GM06990 (cell line): ENCODE results near the gene CHN2.

Experiments used
- DNase-seq: peaks from one replicate; pipeline ENCODE4 v3.0.0-alpha.2; 2011; ENCODE audit not compliant: insufficient read length; ENCODE audit errors: extremely low read depth
- H3K27me3 ChIP-seq: replicated peaks from 2 replicates; pipeline ENCODE4 v1.6.0; 2011; ENCODE audit warnings: low read length; ENCODE audit not compliant: control insufficient read depth, insufficient read depth
- H3K36me3 ChIP-seq: 2 replicates; pipeline ENCODE4 v1.5.1; 2011; ENCODE audit warnings: low read length; ENCODE audit not compliant: control insufficient read depth, insufficient read depth
- H3K4me3 ChIP-seq: replicated peaks from 2 replicates; pipeline ENCODE4 v1.5.1; 2011; ENCODE audit warnings: low read depth, mild to moderate bottlenecking, control low read depth, low read length
- CTCF ChIP-seq: IDR thresholded peaks from 2 replicates; pipeline ENCODE4 v1.5.1; 2011; ENCODE audit warnings: low read length, control low read depth, mild to moderate bottlenecking, inconsistent platforms; ENCODE audit not compliant: insufficient read depth, poor library complexity, severe bottlenecking

The CHN2 gene

DNA sequence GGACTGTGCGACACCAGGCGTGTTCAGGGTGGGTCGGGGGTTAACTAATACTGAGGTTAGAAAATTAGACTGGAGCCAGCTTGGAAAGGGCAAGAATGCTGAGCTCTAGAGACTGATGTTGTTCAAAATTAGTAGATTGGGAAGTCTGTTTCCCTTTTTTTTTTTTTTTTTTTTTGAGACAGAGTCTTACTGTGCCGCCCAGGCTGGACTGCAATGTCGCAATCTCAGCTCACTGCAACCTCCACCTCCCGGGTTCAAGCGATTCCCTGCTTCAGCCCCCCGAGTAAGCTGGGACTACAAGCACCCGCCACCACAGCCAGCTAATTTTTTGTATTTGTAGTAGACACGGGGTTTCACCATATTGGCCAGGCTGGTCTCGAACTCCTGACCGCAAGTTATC, 45.5 kb upstream of the CHN2 start:
- no peaks in the 10 kb centered on the region; the same call in 1 of the 2 replicates for H3K27me3 ChIP-seq
- H3K4me3 ChIP-seq = no peak overlapping the region
- no peaks in the 10 kb centered on the region for H3K36me3 ChIP-seq
- DNase-seq = no peak
- TF ChIP-seq CTCF = no peak

GRCh38 chr7:29150856-29151255, 43.7 kb upstream of the CHN2 start:
- DNase-seq = no peak
- no peaks in the 10 kb centered on the region; the same call in 1 of the 2 replicates for H3K27me3 ChIP-seq
- no peaks in the 10 kb centered on the region for H3K36me3 ChIP-seq
- TF ChIP-seq CTCF = no peak
- no peak overlapping the region for H3K4me3 ChIP-seq

- TF ChIP-seq CTCF = no peak
- DNase-seq = no peak
- Histone ChIP-seq H3K36me3 (no peaks in the 10 kb centered on the region), H3K4me3 (no peak overlapping the region), H3K27me3 (no peaks in the 10 kb centered on the region)
These were observed 40.5 kb upstream of the CHN2 start for GRCh38 chr7:29154076-29154475.

DNA sequence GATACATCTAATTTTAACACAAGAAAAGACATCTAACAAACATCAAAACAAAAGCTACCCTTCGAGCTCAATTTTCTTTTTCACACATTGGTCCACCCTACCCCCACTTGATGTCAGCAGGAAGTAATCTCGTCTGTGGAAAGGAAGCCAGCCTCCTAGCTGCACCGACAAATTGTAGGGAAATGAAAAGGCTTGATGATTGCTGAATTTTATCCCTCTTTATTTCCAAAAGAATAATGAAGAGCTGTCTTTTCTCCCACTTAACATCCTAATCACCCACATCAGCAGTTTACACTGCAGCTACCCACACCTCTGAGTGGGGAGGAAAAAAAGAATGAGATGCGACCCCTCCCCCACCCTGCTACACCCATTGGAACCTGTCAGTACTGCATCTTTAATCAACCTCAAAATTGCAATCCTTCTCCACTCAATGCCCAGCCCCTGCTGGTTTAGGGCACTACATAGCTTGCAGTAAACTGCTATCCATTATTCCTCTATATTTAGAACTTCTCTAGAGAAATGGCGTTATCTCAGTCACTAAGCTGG, 37.6 kb upstream of the CHN2 start:
- DNase-seq = no peak
- no peaks in the 10 kb centered on the region; the same call in 1 of the 2 replicates for H3K27me3 ChIP-seq
- no peak overlapping the region for H3K4me3 ChIP-seq
- TF ChIP-seq CTCF = no peak
- no peaks in the 10 kb centered on the region for H3K36me3 ChIP-seq

DNA sequence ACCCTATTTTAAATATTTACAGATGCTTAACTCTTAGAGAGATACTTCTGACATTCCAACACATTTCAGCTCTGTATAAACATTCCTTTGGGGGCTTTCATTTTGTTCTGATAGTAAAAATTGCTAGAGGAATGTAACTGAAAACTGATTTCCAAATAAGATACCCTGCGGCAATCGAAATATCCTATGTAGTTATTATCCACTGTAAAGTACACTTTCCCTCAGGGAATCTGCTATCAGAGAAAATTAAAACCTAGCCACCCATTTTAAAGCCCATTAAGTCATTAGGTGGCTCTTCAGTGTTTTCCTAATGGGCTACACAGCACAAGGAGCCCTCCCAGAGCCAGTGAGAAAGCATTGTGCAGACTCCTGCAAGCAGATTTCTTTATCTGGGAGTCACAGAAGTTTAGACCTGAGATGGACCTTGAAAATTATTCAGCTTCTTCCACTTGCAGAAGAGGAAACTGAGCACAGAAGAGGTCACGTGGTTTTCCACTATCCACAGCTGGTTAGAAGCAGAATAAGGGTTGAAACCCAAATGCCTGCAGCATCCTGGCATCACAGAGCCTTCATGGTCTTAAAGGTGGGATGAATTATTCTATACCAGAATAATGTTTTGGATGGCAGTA, 35.7 kb upstream of the CHN2 start:
- H3K27me3 ChIP-seq = no peaks in the 10 kb centered on the region; the same call in 1 of the 2 replicates
- TF ChIP-seq CTCF = no peak
- no peak for DNase-seq
- H3K4me3 ChIP-seq = no peak overlapping the region
- no peaks in the 10 kb centered on the region for H3K36me3 ChIP-seq
